Left lung (tissue), 10 donors: ENCODE measurements around the gene GRHL3. TPM values are rescaled to one million over a fixed set of nuclear protein-coding genes. Genes with fewer than 3 reads are reported as not detected.

Source experiments
- ATAC-seq: fragments of 200-7000 bp; cut with Tn5 transposase; one replicate; pipeline ENCODE4 v1.9.1; 2020; ENCODE audit warnings: moderate library complexity
- DNase-seq, 4 donors: peaks; one replicate each; pipeline ENCODE4 v3.0.0-alpha.2; 2013 to 2020
- H3K27ac ChIP-seq, 2 donors: fragments of 200-600 bp; sonication (generic) in 1 of 2; one replicate each; pipeline versions ENCODE4 v1.5.0 to v1.8.0; 2020 to 2021
- H3K27me3 ChIP-seq, 2 donors: fragments of 200-600 bp; sonication (generic) in 1 of 2; one replicate each; pipeline versions ENCODE4 v1.5.0 to v1.8.0; 2020 to 2021
- H3K36me3 ChIP-seq, 2 donors: fragments of 200-600 bp; sonication (generic) in 1 of 2; one replicate each; pipeline versions ENCODE4 v1.5.0 to v1.8.0; 2020 to 2021
- H3K4me1 ChIP-seq, 2 donors: fragments of 200-600 bp; one replicate each; pipeline ENCODE4 v1.8.0; 2021
- H3K4me3 ChIP-seq, 2 donors: fragments of 200-600 bp; sonication (generic) in 1 of 2; one replicate each; pipeline versions ENCODE4 v1.5.0 to v1.8.0; 2020 to 2021; ENCODE audit warnings: mild to moderate bottlenecking in 1 of 2
- H3K9me3 ChIP-seq, 2 donors: fragments of 200-600 bp; sonication (generic) in 1 of 2; one replicate each; pipeline versions ENCODE4 v1.5.0 to v1.8.0; 2020 to 2021
- CTCF ChIP-seq, 2 donors: fragments of 200-600 bp; sonication (generic) in 1 of 2; IDR thresholded peaks; one replicate each; pipeline versions ENCODE4 v1.5.0 to v1.8.0; 2021; ENCODE audit warnings: antibody characterized with exemption in 2 of 2
- intact Hi-C, 2 donors: fragments of 100-400 bp; cut with DNase I; formaldehyde crosslinking; loops; one replicate each; pipeline versions ENCODE4 v1.11.2 to v1.14.2; 2022
- polyA plus RNA-seq, 6 donors: library from polyadenylated mRNA; unstranded; fragments of 120-200 nt; gene quantifications; one replicate each; pipeline ENCODE4 v1.2.1, GENCODE V29; 2013; ENCODE audit not compliant: insufficient read length in 6 of 6
- total RNA-seq, 2 donors: library from RNA; stranded (reverse); fragmentation: NEBNext Ultra II Directional; extraction: Animal tissue kit (Norgen Biotek cat#: 25700); gene quantifications; one replicate each; pipeline ENCODE4 v1.2.1, GENCODE V29; 2021
- donor health status: DM: no; HTN: yes; CAD: no.
- donor health status: DM: no; HTN: no; CAD: no.

GRHL3 gene
- total and polyA plus RNA-seq, 8 donors = 0.20 to 1.6 (median 0.31) TPM; not detected in 1

- Histone ChIP-seq H3K36me3 (peaks cover 0 to 14% of the 10 kb centered on the region in 2 donors), H3K4me3 (no peak overlapping the region), H3K27me3 (no peaks in the 10 kb centered on the region), H3K9me3 (no peaks in the 10 kb centered on the region), H3K27ac (no peak overlapping the region), H3K4me1 (no peaks in the 10 kb centered on the region)
- intact Hi-C loops = no loop called here
- no peak for TF ChIP-seq CTCF (IDR thresholded peaks at IDR 0.05)
- DNase-seq (no peak), ATAC-seq (no peak)
Observed at GRCh38 chr1:24374891-24375786, 56.0 kb downstream of the GRHL3 start.

- intact Hi-C loops = loop anchor here in 1 of 2 donors (10.0 kb wide), 1 partner anchor 175 kb away; no protein-coding TSS in a partner anchor
- no peaks in the 10 kb centered on the region for H3K27me3 ChIP-seq
- H3K36me3 ChIP-seq = peaks cover 0 to 19% of the 10 kb centered on the region in 2 donors
- peaks cover 5 to 11% of the 10 kb centered on the region in 2 donors for H3K4me1 ChIP-seq
- H3K9me3 ChIP-seq = no peaks in the 10 kb centered on the region
- H3K4me3 ChIP-seq = no peak overlapping the region
- no peak for ATAC-seq
- no peak for TF ChIP-seq CTCF (IDR thresholded peaks at IDR 0.05)
- DNase-seq = no peak
- no peak overlapping the region for H3K27ac ChIP-seq
Observed at GRCh38 chr1:24379733-24380315, 60.7 kb downstream of the GRHL3 start.

GRCh38 chr1:24380508-24380907 is 61.4 kb downstream of the GRHL3 start:
- Histone ChIP-seq H3K27me3 (no peaks in the 10 kb centered on the region), H3K4me1 (peaks cover 5 to 18% of the 10 kb centered on the region in 2 donors), H3K27ac (no peak overlapping the region), H3K4me3 (no peak overlapping the region), H3K36me3 (peaks cover 0 to 19% of the 10 kb centered on the region in 2 donors), H3K9me3 (no peaks in the 10 kb centered on the region)
- DNase-seq = no peak
- TF ChIP-seq CTCF (IDR thresholded peaks at IDR 0.05) = no peak
- no peak for ATAC-seq
- intact Hi-C loops = loop anchor here in 1 of 2 donors (10.0 kb wide), 1 partner anchor 176 kb away; no protein-coding TSS in a partner anchor

- TF ChIP-seq CTCF (IDR thresholded peaks at IDR 0.05) = no peak
- H3K4me1 ChIP-seq = peaks cover 5 to 25% of the 10 kb centered on the region in 2 donors
- ATAC-seq (no peak), DNase-seq (no peak)
- no peaks in the 10 kb centered on the region for H3K9me3 ChIP-seq
- H3K27ac ChIP-seq = no peak overlapping the region
- no peaks in the 10 kb centered on the region for H3K27me3 ChIP-seq
- no peak overlapping the region for H3K4me3 ChIP-seq
- intact Hi-C loops = loop anchor here in 1 of 2 donors (10.0 kb wide), 1 partner anchor 176 kb away; no protein-coding TSS in a partner anchor
- H3K36me3 ChIP-seq = peaks cover 0 to 19% of the 10 kb centered on the region in 2 donors
Observed at GRCh38 chr1:24381256-24381655, 62.1 kb downstream of the GRHL3 start.

GRCh38 chr1:24382165-24382577 is 63.0 kb downstream of the GRHL3 start:
- no peak for ATAC-seq
- intact Hi-C loops = loop anchor here in 1 of 2 donors (10.0 kb wide), 1 partner anchor 177 kb away; no protein-coding TSS in a partner anchor
- H3K27ac ChIP-seq = no peak overlapping the region
- H3K9me3 ChIP-seq = no peaks in the 10 kb centered on the region
- no peak for TF ChIP-seq CTCF (IDR thresholded peaks at IDR 0.05)
- no peaks in the 10 kb centered on the region for H3K27me3 ChIP-seq
- no peak for DNase-seq
- H3K4me1 ChIP-seq = peaks cover 5 to 27% of the 10 kb centered on the region in 2 donors
- peaks cover 0 to 19% of the 10 kb centered on the region in 2 donors for H3K36me3 ChIP-seq
- no peak overlapping the region for H3K4me3 ChIP-seq
